ENCODE measurements around the gene PRKAR1B. TPM values are rescaled to one million over a fixed set of nuclear protein-coding genes. Genes with fewer than 3 reads are reported as not detected.

Gene PRKAR1B
- total and polyA plus RNA-seq, 2 donors, result 13.7 to 15.4 TPM

- 97% methylated on average over 9 of the region's 9 CpGs for WGBS
- H3K27ac ChIP-seq (ENCODE audit: low read depth in 1 of 2, low read length in 1 of 2), result no peak overlapping the region
- no peak for DNase-seq (ENCODE audit: low read depth in 6 of 9, low spot score in 9 of 9)
- H3K9me3 ChIP-seq (ENCODE audit: control insufficient read depth in 2 of 2, insufficient read depth in 1 of 2, low read length in 1 of 2), result peaks cover 8 to 49% of the 10 kb centered on the region in 2 donors
- no peaks in the 10 kb centered on the region for H3K27me3 ChIP-seq (ENCODE audit: control insufficient read depth in 2 of 2, insufficient read depth in 1 of 2, low read length in 1 of 2)
- no peak overlapping the region for H3K4me3 ChIP-seq (ENCODE audit: low read length in 2 of 2)
- peaks cover 5 to 8% of the 10 kb centered on the region in 2 donors for H3K36me3 ChIP-seq (ENCODE audit: control insufficient read depth in 2 of 2, insufficient read depth in 2 of 2, low read length in 1 of 2)
- H3K4me1 ChIP-seq (ENCODE audit: control insufficient read depth in 2 of 2, insufficient read depth in 2 of 2, low read length in 2 of 2), result no peaks in the 10 kb centered on the region
Observed at GRCh38 chr7:684416-684815, 42.7 kb downstream of the PRKAR1B start.

GRCh38 chr7:683526-684205 lies 43.4 kb downstream of the PRKAR1B start:
- H3K4me3 ChIP-seq (ENCODE audit: low read length in 2 of 2), result no peak overlapping the region
- no peak for DNase-seq (ENCODE audit: low read depth in 6 of 9, low spot score in 9 of 9)
- H3K9me3 ChIP-seq (ENCODE audit: control insufficient read depth in 2 of 2, insufficient read depth in 1 of 2, low read length in 1 of 2), result peaks cover 8 to 44% of the 10 kb centered on the region in 2 donors
- no peaks in the 10 kb centered on the region for H3K27me3 ChIP-seq (ENCODE audit: control insufficient read depth in 2 of 2, insufficient read depth in 1 of 2, low read length in 1 of 2)
- no peak overlapping the region for H3K27ac ChIP-seq (ENCODE audit: low read depth in 1 of 2, low read length in 1 of 2)
- H3K36me3 ChIP-seq (ENCODE audit: control insufficient read depth in 2 of 2, insufficient read depth in 2 of 2, low read length in 1 of 2), result peaks cover 8% of the 10 kb centered on the region in 2 donors
- no peaks in the 10 kb centered on the region for H3K4me1 ChIP-seq (ENCODE audit: control insufficient read depth in 2 of 2, insufficient read depth in 2 of 2, low read length in 2 of 2)
- WGBS, result 97% methylated on average over 19 of the region's 19 CpGs

- Histone ChIP-seq H3K4me3 (ENCODE audit: low read length in 2 of 2) (no peak overlapping the region), H3K9me3 (ENCODE audit: control insufficient read depth in 2 of 2, insufficient read depth in 1 of 2, low read length in 1 of 2) (peaks cover 6 to 35% of the 10 kb centered on the region in 2 donors), H3K4me1 (ENCODE audit: control insufficient read depth in 2 of 2, insufficient read depth in 2 of 2, low read length in 2 of 2) (no peaks in the 10 kb centered on the region), H3K27ac (ENCODE audit: low read depth in 1 of 2, low read length in 1 of 2) (no peak overlapping the region), H3K27me3 (ENCODE audit: control insufficient read depth in 2 of 2, insufficient read depth in 1 of 2, low read length in 1 of 2) (no peaks in the 10 kb centered on the region), H3K36me3 (ENCODE audit: control insufficient read depth in 2 of 2, insufficient read depth in 2 of 2, low read length in 1 of 2) (peaks cover 8% of the 10 kb centered on the region in 2 donors)
- no peak for DNase-seq (ENCODE audit: low read depth in 6 of 9, low spot score in 9 of 9)
- WGBS, result 97% methylated on average over 11 of the region's 11 CpGs
Observed at GRCh38 chr7:682810-683209, 44.3 kb downstream of the PRKAR1B start.

- WGBS, result 96% methylated on average over 13 of the region's 13 CpGs
- Histone ChIP-seq H3K4me1 (ENCODE audit: control insufficient read depth in 2 of 2, insufficient read depth in 2 of 2, low read length in 2 of 2) (no peaks in the 10 kb centered on the region), H3K27ac (ENCODE audit: low read depth in 1 of 2, low read length in 1 of 2) (no peak overlapping the region), H3K9me3 (ENCODE audit: control insufficient read depth in 2 of 2, insufficient read depth in 1 of 2, low read length in 1 of 2) (peaks cover 7 to 34% of the 10 kb centered on the region in 2 donors), H3K4me3 (ENCODE audit: low read length in 2 of 2) (no peak overlapping the region), H3K27me3 (ENCODE audit: control insufficient read depth in 2 of 2, insufficient read depth in 1 of 2, low read length in 1 of 2) (no peaks in the 10 kb centered on the region), H3K36me3 (ENCODE audit: control insufficient read depth in 2 of 2, insufficient read depth in 2 of 2, low read length in 1 of 2) (peaks cover 8 to 11% of the 10 kb centered on the region in 2 donors)
- no peak for DNase-seq (ENCODE audit: low read depth in 6 of 9, low spot score in 9 of 9)
Observed at GRCh38 chr7:681551-682307, 45.4 kb downstream of the PRKAR1B start.

GRCh38 chr7:680411-681127 lies 46.5 kb downstream of the PRKAR1B start:
- peaks cover 7 to 30% of the 10 kb centered on the region in 2 donors for H3K9me3 ChIP-seq (ENCODE audit: control insufficient read depth in 2 of 2, insufficient read depth in 1 of 2, low read length in 1 of 2)
- DNase-seq (ENCODE audit: low read depth in 6 of 9, low spot score in 9 of 9), result no peak
- peaks cover 11% of the 10 kb centered on the region in 2 donors for H3K36me3 ChIP-seq (ENCODE audit: control insufficient read depth in 2 of 2, insufficient read depth in 2 of 2, low read length in 1 of 2)
- no peak overlapping the region for H3K27ac ChIP-seq (ENCODE audit: low read depth in 1 of 2, low read length in 1 of 2)
- WGBS, result 99% methylated on average over 25 of the region's 25 CpGs
- H3K4me3 ChIP-seq (ENCODE audit: low read length in 2 of 2), result no peak overlapping the region
- no peaks in the 10 kb centered on the region for H3K27me3 ChIP-seq (ENCODE audit: control insufficient read depth in 2 of 2, insufficient read depth in 1 of 2, low read length in 1 of 2)
- no peaks in the 10 kb centered on the region for H3K4me1 ChIP-seq (ENCODE audit: control insufficient read depth in 2 of 2, insufficient read depth in 2 of 2, low read length in 2 of 2)

- Histone ChIP-seq H3K4me3 (ENCODE audit: low read length in 2 of 2) (no peak overlapping the region), H3K36me3 (ENCODE audit: control insufficient read depth in 2 of 2, insufficient read depth in 2 of 2, low read length in 1 of 2) (peaks cover 9 to 18% of the 10 kb centered on the region in 2 donors), H3K27ac (ENCODE audit: low read depth in 1 of 2, low read length in 1 of 2) (no peak overlapping the region), H3K4me1 (ENCODE audit: control insufficient read depth in 2 of 2, insufficient read depth in 2 of 2, low read length in 2 of 2) (no peaks in the 10 kb centered on the region), H3K27me3 (ENCODE audit: control insufficient read depth in 2 of 2, insufficient read depth in 1 of 2, low read length in 1 of 2) (no peaks in the 10 kb centered on the region), H3K9me3 (ENCODE audit: control insufficient read depth in 2 of 2, insufficient read depth in 1 of 2, low read length in 1 of 2) (peaks cover 4 to 13% of the 10 kb centered on the region in 2 donors)
- DNase-seq (ENCODE audit: low read depth in 6 of 9, low spot score in 9 of 9), result no peak
- 93% methylated on average over 23 of the region's 23 CpGs for WGBS
Observed at GRCh38 chr7:676972-677385, 50.1 kb downstream of the PRKAR1B start.

- no peak overlapping the region for H3K4me3 ChIP-seq (ENCODE audit: low read length in 2 of 2)
- no peak for DNase-seq (ENCODE audit: low read depth in 6 of 9, low spot score in 9 of 9)
- no peak overlapping the region for H3K27ac ChIP-seq (ENCODE audit: low read depth in 1 of 2, low read length in 1 of 2)
- peaks cover 9 to 18% of the 10 kb centered on the region in 2 donors for H3K36me3 ChIP-seq (ENCODE audit: control insufficient read depth in 2 of 2, insufficient read depth in 2 of 2, low read length in 1 of 2)
- no peaks in the 10 kb centered on the region for H3K4me1 ChIP-seq (ENCODE audit: control insufficient read depth in 2 of 2, insufficient read depth in 2 of 2, low read length in 2 of 2)
- H3K9me3 ChIP-seq (ENCODE audit: control insufficient read depth in 2 of 2, insufficient read depth in 1 of 2, low read length in 1 of 2), result peaks cover 3 to 7% of the 10 kb centered on the region in 2 donors
- 97% methylated on average over 40 of the region's 40 CpGs for WGBS
- H3K27me3 ChIP-seq (ENCODE audit: control insufficient read depth in 2 of 2, insufficient read depth in 1 of 2, low read length in 1 of 2), result no peaks in the 10 kb centered on the region
Observed at GRCh38 chr7:676246-676971, 50.7 kb downstream of the PRKAR1B start.

- Histone ChIP-seq H3K4me1 (ENCODE audit: control insufficient read depth in 2 of 2, insufficient read depth in 2 of 2, low read length in 2 of 2) (no peaks in the 10 kb centered on the region), H3K36me3 (ENCODE audit: control insufficient read depth in 2 of 2, insufficient read depth in 2 of 2, low read length in 1 of 2) (peaks cover 3 to 15% of the 10 kb centered on the region in 2 donors)
- 98% methylated on average over 16 of the region's 16 CpGs for WGBS
Observed at GRCh38 chr7:674454-675410, 52.3 kb downstream of the PRKAR1B start.

More at GRCh38 chr7:674454-675410, 52.3 kb downstream of the PRKAR1B start:
- Histone ChIP-seq H3K4me3 (ENCODE audit: low read length in 2 of 2) (no peak overlapping the region), H3K27me3 (ENCODE audit: control insufficient read depth in 2 of 2, insufficient read depth in 1 of 2, low read length in 1 of 2) (no peaks in the 10 kb centered on the region), H3K27ac (ENCODE audit: low read depth in 1 of 2, low read length in 1 of 2) (no peak overlapping the region), H3K9me3 (ENCODE audit: control insufficient read depth in 2 of 2, insufficient read depth in 1 of 2, low read length in 1 of 2) (peaks cover 2 to 7% of the 10 kb centered on the region in 2 donors)
- no peak for DNase-seq (ENCODE audit: low read depth in 6 of 9, low spot score in 9 of 9)
